Peyer's patch (tissue), 4 donors: Measurements from ENCODE around the gene ZNF580.

ENCODE experiments used
- CTCF ChIP-seq, 6 experiments: fragments of 450-650 bp in 4 of 6; fragments of 200-600 bp in 2 of 6; sonication (generic) in 1 of 6; IDR thresholded peaks; one replicate each; pipeline ENCODE4 v1.5.1; 2017 to 2019; ENCODE audit warnings: antibody characterized with exemption in 6 of 6, mild to moderate bottlenecking in 3 of 6, moderate library complexity in 1 of 6
- POLR2A ChIP-seq, 2 donors: fragments of 450-650 bp; IDR thresholded peaks; one replicate each; pipeline ENCODE4 v1.5.1; 2017; ENCODE audit warnings: antibody characterized with exemption in 2 of 2, mild to moderate bottlenecking in 2 of 2, moderate library complexity in 2 of 2

GRCh38 chr19:55632463-55632834 is 8.4 kb upstream of the ZNF580 start:
- TF ChIP-seq CTCF (IDR thresholded peaks at IDR 0.05) (peak; percentile 86 to 98 (median 94)), POLR2A (IDR thresholded peaks at IDR 0.05) (no peak)
